HEK293 (cell line): Measurements from ENCODE around the gene DCC.

Source experiments
- BCL11A ChIP-seq: fragments of 450-650 bp; formaldehyde crosslinking; IDR thresholded peaks from 2 replicates; pipeline ENCODE4 v1.5.1; 2016; ENCODE audit warnings: low read depth, missing biosample characterization, missing genetic modification characterization
- CTCF ChIP-seq: fragments of 450-650 bp; formaldehyde crosslinking; IDR thresholded peaks from 2 replicates; pipeline ENCODE4 v1.5.1; 2016; ENCODE audit warnings: missing biosample characterization, missing genetic modification characterization
- KLF17 ChIP-seq: fragments of 450-650 bp; formaldehyde crosslinking; IDR thresholded peaks from 2 replicates; pipeline ENCODE4 v1.5.1; 2016; ENCODE audit warnings: missing biosample characterization, missing genetic modification characterization
- MYNN ChIP-seq: fragments of 450-650 bp; formaldehyde crosslinking; IDR thresholded peaks from 2 replicates; pipeline ENCODE4 v1.5.1; 2016; ENCODE audit warnings: missing biosample characterization, missing genetic modification characterization, borderline replicate concordance
- SCRT1 ChIP-seq: fragments of 450-650 bp; formaldehyde crosslinking; IDR thresholded peaks from 2 replicates; pipeline ENCODE4 v1.5.1; 2016; ENCODE audit warnings: missing biosample characterization, missing genetic modification characterization, borderline replicate concordance
- YY1 ChIP-seq: fragments of 450-650 bp; formaldehyde crosslinking; IDR thresholded peaks from 2 replicates; pipeline ENCODE4 v1.5.1; 2018; ENCODE audit warnings: missing biosample characterization, missing genetic modification characterization
- ZBTB7A ChIP-seq: fragments of 450-650 bp; formaldehyde crosslinking; IDR thresholded peaks from 2 replicates; pipeline ENCODE4 v1.5.1; 2016; ENCODE audit warnings: low read depth, missing biosample characterization, missing genetic modification characterization
- ZNF501 ChIP-seq: fragments of 450-650 bp; formaldehyde crosslinking; IDR thresholded peaks from 2 replicates; pipeline ENCODE4 v1.5.1; 2016; ENCODE audit warnings: missing biosample characterization, missing genetic modification characterization
- ZNF558 ChIP-seq: fragments of 450-650 bp; formaldehyde crosslinking; IDR thresholded peaks from 2 replicates; pipeline ENCODE4 v1.5.1; 2016; ENCODE audit warnings: missing biosample characterization, missing genetic modification characterization
- ZNF670 ChIP-seq: fragments of 450-650 bp; formaldehyde crosslinking; IDR thresholded peaks from 2 replicates; pipeline ENCODE4 v1.5.1; 2016; ENCODE audit warnings: missing biosample characterization, missing genetic modification characterization, low read depth
- ZNF843 ChIP-seq: fragments of 450-650 bp; formaldehyde crosslinking; IDR thresholded peaks from 2 replicates; pipeline ENCODE4 v1.5.1; 2016; ENCODE audit warnings: missing biosample characterization, missing genetic modification characterization
- TF ChIP-seq, protein P1 (sequence below): sonication (generic); formaldehyde crosslinking; IDR thresholded peaks from 2 replicates; pipeline ENCODE4 v1.8.1; 2022; ENCODE audit warnings: mild to moderate bottlenecking, moderate library complexity, missing genetic modification reagents
- TF ChIP-seq, protein P2 (sequence below): fragments of 450-650 bp; formaldehyde crosslinking; IDR thresholded peaks from 2 replicates; pipeline ENCODE4 v1.5.1; 2016; ENCODE audit warnings: missing biosample characterization, missing genetic modification characterization

- TF ChIP-seq CTCF (no peak), SCRT1 (no peak), KLF17 (tag by site-specific recombination) (no peak), BCL11A (no peak), ZNF843 (tag by site-specific recombination) (no peak), MYNN (no peak), ZBTB7A (no peak), ZNF558 (tag by site-specific recombination) (no peak), ZNF501 (tag by site-specific recombination) (no peak), YY1 (tag by site-specific recombination) (no peak), ZNF670 (no peak)
- TF ChIP-seq, protein P1, sequence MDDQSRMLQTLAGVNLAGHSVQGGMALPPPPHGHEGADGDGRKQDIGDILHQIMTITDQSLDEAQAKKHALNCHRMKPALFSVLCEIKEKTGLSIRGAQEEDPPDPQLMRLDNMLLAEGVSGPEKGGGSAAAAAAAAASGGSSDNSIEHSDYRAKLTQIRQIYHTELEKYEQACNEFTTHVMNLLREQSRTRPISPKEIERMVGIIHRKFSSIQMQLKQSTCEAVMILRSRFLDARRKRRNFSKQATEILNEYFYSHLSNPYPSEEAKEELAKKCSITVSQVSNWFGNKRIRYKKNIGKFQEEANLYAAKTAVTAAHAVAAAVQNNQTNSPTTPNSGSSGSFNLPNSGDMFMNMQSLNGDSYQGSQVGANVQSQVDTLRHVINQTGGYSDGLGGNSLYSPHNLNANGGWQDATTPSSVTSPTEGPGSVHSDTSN (CRISPR knock-in tag), result no peak
- TF ChIP-seq, protein P2, sequence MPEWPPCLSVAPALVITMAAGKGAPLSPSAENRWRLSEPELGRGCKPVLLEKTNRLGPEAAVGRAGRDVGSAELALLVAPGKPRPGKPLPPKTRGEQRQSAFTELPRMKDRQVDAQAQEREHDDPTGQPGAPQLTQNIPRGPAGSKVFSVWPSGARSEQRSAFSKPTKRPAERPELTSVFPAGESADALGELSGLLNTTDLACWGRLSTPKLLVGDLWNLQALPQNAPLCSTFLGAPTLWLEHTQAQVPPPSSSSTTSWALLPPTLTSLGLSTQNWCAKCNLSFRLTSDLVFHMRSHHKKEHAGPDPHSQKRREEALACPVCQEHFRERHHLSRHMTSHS, result no peak
Measured at GRCh38 chr18:53553030-53553429, 1213.0 kb downstream of the DCC start.
